HepG2 (cell line): ENCODE results near the gene P4HA1. TPM values are rescaled to one million over a fixed set of nuclear protein-coding genes. Genes with fewer than 3 reads are reported as not detected.

ENCODE experiments used
- FOSL2 ChIP-seq: sonication (generic); formaldehyde crosslinking; IDR thresholded peaks from 2 replicates; pipeline ENCODE4 v1.4.0; 2020; ENCODE audit warnings: missing genetic modification reagents
- GMEB2 ChIP-seq: IDR thresholded peaks from 2 replicates; pipeline ENCODE4 v1.6.1; 2016; ENCODE audit warnings: missing biosample characterization, missing genetic modification reagents, low read depth
- HHEX ChIP-seq: IDR thresholded peaks from 2 replicates; pipeline ENCODE4 v1.6.1; 2016; ENCODE audit warnings: control low read depth
- HOXA3 ChIP-seq: sonication (generic); formaldehyde crosslinking; IDR thresholded peaks from 2 replicates; pipeline ENCODE4 v1.5.0; 2020; ENCODE audit warnings: missing genetic modification reagents
- KAT7 ChIP-seq: IDR thresholded peaks from 2 replicates; pipeline ENCODE4 v1.6.1; 2018; ENCODE audit warnings: borderline replicate concordance, missing compliant biosample characterization
- KAT8 ChIP-seq: IDR thresholded peaks from 2 replicates; pipeline ENCODE4 v1.6.1; 2016; ENCODE audit warnings: missing genetic modification reagents, missing compliant biosample characterization
- KDM4B ChIP-seq: sonication (generic); formaldehyde crosslinking; IDR thresholded peaks from 2 replicates; pipeline ENCODE4 v1.4.0; 2020; ENCODE audit warnings: missing genetic modification reagents
- LCORL ChIP-seq, 2 experiments: fragments of 450-650 bp in 1 of 2; sonication (generic) in 1 of 2; formaldehyde crosslinking in 1 of 2; IDR thresholded peaks; 2 replicates each; pipeline versions ENCODE4 v1.5.0 to v1.6.1; 2017 to 2020; ENCODE audit warnings: antibody characterized with exemption in 1 of 2, missing genetic modification reagents in 1 of 2
- NFKBIZ ChIP-seq: IDR thresholded peaks from 2 replicates; pipeline ENCODE4 v1.6.1; 2018; ENCODE audit warnings: missing genetic modification reagents, missing compliant biosample characterization
- POGZ ChIP-seq: sonication (generic); formaldehyde crosslinking; IDR thresholded peaks from 2 replicates; pipeline ENCODE4 v1.4.0; 2020; ENCODE audit warnings: mild to moderate bottlenecking, missing genetic modification reagents
- POLR2A ChIP-seq, 2 experiments: IDR thresholded peaks; 2 replicates each; pipeline ENCODE4 v1.6.1; 2011; ENCODE audit warnings: low read depth in 2 of 2, low read length in 2 of 2, mild to moderate bottlenecking in 1 of 2, moderate library complexity in 1 of 2; ENCODE audit not compliant: insufficient read depth in 1 of 2
- POLR2G ChIP-seq: fragments of 200-400 bp; formaldehyde crosslinking; IDR thresholded peaks from 2 replicates; pipeline ENCODE4 v1.6.1; 2018; ENCODE audit warnings: mild to moderate bottlenecking, low read depth, low read length, moderate library complexity
- RARA ChIP-seq: IDR thresholded peaks from 2 replicates; pipeline ENCODE4 v1.6.1; 2016; ENCODE audit warnings: missing genetic modification reagents, missing compliant biosample characterization
- RERE ChIP-seq: IDR thresholded peaks from 2 replicates; pipeline ENCODE4 v1.6.1; 2016; ENCODE audit warnings: low read depth, missing genetic modification reagents, missing compliant biosample characterization
- SAFB2 ChIP-seq: sonication (generic); formaldehyde crosslinking; IDR thresholded peaks from 2 replicates; pipeline ENCODE4 v1.5.1; 2020; ENCODE audit warnings: missing genetic modification reagents, low read depth, mild to moderate bottlenecking, borderline replicate concordance
- SOX5 ChIP-seq: IDR thresholded peaks from 2 replicates; pipeline ENCODE4 v1.6.1; 2016; ENCODE audit warnings: borderline replicate concordance
- SP140L ChIP-seq: sonication (generic); formaldehyde crosslinking; IDR thresholded peaks from 2 replicates; pipeline ENCODE4 v1.4.0; 2020; ENCODE audit warnings: missing genetic modification reagents, borderline replicate concordance
- TBX3 ChIP-seq: fragments of 450-650 bp; IDR thresholded peaks from 2 replicates; pipeline ENCODE4 v1.6.1; 2017; ENCODE audit warnings: antibody characterized with exemption, mild to moderate bottlenecking, inconsistent platforms, borderline replicate concordance
- TOE1 ChIP-seq: sonication (generic); formaldehyde crosslinking; IDR thresholded peaks from 2 replicates; pipeline ENCODE4 v1.4.0; 2020; ENCODE audit warnings: mild to moderate bottlenecking, missing genetic modification reagents
- ZBTB20 ChIP-seq: sonication (generic); formaldehyde crosslinking; IDR thresholded peaks from 2 replicates; pipeline ENCODE4 v1.8.1; 2023; ENCODE audit warnings: missing genetic modification reagents, low read depth, mild to moderate bottlenecking, borderline replicate concordance
- ZGPAT ChIP-seq: IDR thresholded peaks from 2 replicates; pipeline ENCODE4 v1.6.1; 2016; ENCODE audit warnings: mild to moderate bottlenecking
- ZNF20 ChIP-seq: sonication (generic); formaldehyde crosslinking; IDR thresholded peaks from 2 replicates; pipeline ENCODE4 v1.4.0; 2020; ENCODE audit warnings: mild to moderate bottlenecking, moderate library complexity, missing genetic modification reagents
- ZNF629 ChIP-seq: sonication (generic); formaldehyde crosslinking; conservative IDR thresholded peaks from 2 replicates; pipeline ENCODE4 v1.5.0; 2020; ENCODE audit warnings: missing genetic modification reagents
- polyA plus RNA-seq, 8 experiments: library from polyadenylated mRNA; depleted of rRNA in 3 of 8; stranded (reverse) in 7 of 8; unstranded in 1 of 8; fragments of >200 nt; fragmentation: Illumina TruSeq in 4 of 8; extraction: Trizol in 4 of 8; gene quantifications; 2 replicates each; pipeline versions ENCODE4 v1.2.1 to v1.2.3, GENCODE V29; 2011 to 2016; ENCODE audit warnings: low read depth in 4 of 8, missing spikeins in 1 of 8, mixed read lengths in 1 of 8; ENCODE audit not compliant: insufficient read depth in 1 of 8
- total RNA-seq, 5 experiments: library from RNA; depleted of rRNA; stranded (reverse); fragments of >200 nt; fragmentation: Illumina TruSeq; extraction: Trizol; gene quantifications; 2 replicates each; pipeline ENCODE4 v1.2.3, GENCODE V29; 2016; ENCODE audit warnings: low read depth in 1 of 5

The P4HA1 gene
- total and polyA plus RNA-seq, 2 of the 13 experiments (the other 11 are each of a cell fraction or from before 2014, with no cell fraction given): 63.1 to 196 TPM

GRCh38 chr10:73131913-73132686 lies 35.4 kb upstream of the P4HA1 start (continued):
- peak; percentile 79 for TF ChIP-seq RERE (CRISPR knock-in tag)
- peak; percentile 64; the same call in 1 of the 2 replicates for TF ChIP-seq TOE1 (CRISPR knock-in tag)
- TF ChIP-seq SAFB2 (CRISPR knock-in tag): no peak
- peak; percentile 73 for TF ChIP-seq RARA
- no peak for TF ChIP-seq POLR2G
- TF ChIP-seq POLR2A (IDR thresholded peaks at IDR 0.05; ENCODE audit: insufficient read depth in 1 of 2, low read depth in 2 of 2, low read length in 2 of 2): no peak
- TF ChIP-seq ZBTB20 (CRISPR knock-in tag): peak; percentile 46; the same call in 1 of the 2 replicates
- 0 out of 2 replicates have a peak, but pooled peaks have one; percentile 9 for TF ChIP-seq ZNF629 (CRISPR knock-in tag)
- TF ChIP-seq ZGPAT: peak; percentile 93
- TF ChIP-seq HOXA3: peak; percentile 38; the same call in 1 of the 2 replicates
- TF ChIP-seq ZNF20 (CRISPR knock-in tag): no peak
- no peak for TF ChIP-seq TBX3
- 0 out of 2 replicates have a peak, but pooled peaks have one; percentile 40 for TF ChIP-seq KAT7 (CRISPR knock-in tag)
- TF ChIP-seq SOX5 (CRISPR knock-in tag): peak; percentile 90
- 0 out of 2 replicates have a peak, but pooled peaks have one; percentile 18 for TF ChIP-seq POGZ (CRISPR knock-in tag)
- no peak for TF ChIP-seq GMEB2 (CRISPR knock-in tag)
- TF ChIP-seq FOSL2 (CRISPR knock-in tag): peak; percentile 57
- peak; percentile 93 for TF ChIP-seq LCORL (IDR thresholded peaks at IDR 0.05)
- TF ChIP-seq LCORL (CRISPR knock-in tag; IDR thresholded peaks at IDR 0.05): peak; percentile 98
- TF ChIP-seq NFKBIZ (CRISPR knock-in tag): peak; percentile 54; the same call in 1 of the 2 replicates
- TF ChIP-seq KAT8 (CRISPR knock-in tag): peak; percentile 71; the same call in 1 of the 2 replicates
- TF ChIP-seq SP140L (CRISPR knock-in tag): no peak
- peak; percentile 58 for TF ChIP-seq HHEX
- peak; percentile 28; the same call in 1 of the 2 replicates for TF ChIP-seq KDM4B (CRISPR knock-in tag)
